GM23338 (cell line): ENCODE measurements around the gene OCA2. TPM values are rescaled to one million over a fixed set of nuclear protein-coding genes. Genes with fewer than 3 reads are reported as not detected.

ENCODE experiments used
- ATAC-seq: fragments of 200-7000 bp; cut with Tn5 transposase; 3 replicates; pipeline ENCODE4 v1.9.1; 2020
- DNase-seq: peaks from one replicate; pipeline ENCODE4 v3.0.0-alpha.2; 2015; ENCODE audit warnings: low spot score
- H2AFZ ChIP-seq: fragments of 200-600 bp; sonication (generic); 2 replicates; pipeline ENCODE4 v1.8.0; 2016; ENCODE audit warnings: antibody characterized with exemption, mild to moderate bottlenecking, moderate library complexity
- H3F3A ChIP-seq: fragments of 200-600 bp; sonication (generic); replicated peaks from 2 replicates; pipeline ENCODE4 v1.8.0; 2017; ENCODE audit warnings: antibody characterized with exemption, mixed run types, low read depth
- H3K27ac ChIP-seq: fragments of 200-600 bp; sonication (generic); 2 replicates; pipeline ENCODE4 v1.6.1; 2016; ENCODE audit warnings: low read depth
- H3K27me3 ChIP-seq: fragments of 200-600 bp; sonication (generic); 2 replicates; pipeline ENCODE4 v1.8.0; 2016; ENCODE audit warnings: mild to moderate bottlenecking, mixed run types, moderate library complexity; ENCODE audit not compliant: insufficient read depth
- H3K36me3 ChIP-seq: fragments of 200-600 bp; sonication (generic); 2 replicates; pipeline ENCODE4 v1.8.0; 2016; ENCODE audit warnings: mild to moderate bottlenecking; ENCODE audit not compliant: insufficient read depth
- H3K4me1 ChIP-seq: fragments of 200-600 bp; sonication (generic); 2 replicates; pipeline ENCODE4 v1.8.0; 2016; ENCODE audit warnings: mild to moderate bottlenecking, moderate library complexity; ENCODE audit not compliant: insufficient read depth
- H3K4me2 ChIP-seq: fragments of 200-600 bp; sonication (generic); 2 replicates; pipeline ENCODE4 v1.7.1; 2017; ENCODE audit warnings: mixed run types
- H3K4me3 ChIP-seq: fragments of 200-600 bp; sonication (generic); 2 replicates; pipeline ENCODE4 v1.6.1; 2016; ENCODE audit warnings: mixed run types
- H3K79me2 ChIP-seq: fragments of 200-600 bp; sonication (generic); replicated peaks from 2 replicates; pipeline ENCODE4 v1.8.0; 2017; ENCODE audit warnings: mild to moderate bottlenecking; ENCODE audit not compliant: insufficient read depth
- H3K9me2 ChIP-seq: fragments of 200-600 bp; sonication (generic); 2 replicates; pipeline ENCODE4 v1.8.0; 2017; ENCODE audit not compliant: insufficient read depth
- H4K20me1 ChIP-seq: fragments of 200-600 bp; sonication (generic); replicated peaks from 2 replicates; pipeline ENCODE4 v1.8.0; 2017; ENCODE audit warnings: mild to moderate bottlenecking; ENCODE audit not compliant: insufficient read depth
- H3K27ac Mint-ChIP-seq: 2 replicates; pipeline ENCODE4 v1.8.0; 2020; ENCODE audit warnings: inconsistent platforms, mild to moderate bottlenecking, moderate library complexity, mixed read lengths
- H3K27me3 Mint-ChIP-seq: 3 replicates; pipeline ENCODE4 v1.8.0; 2022; ENCODE audit warnings: low read depth, mild to moderate bottlenecking, moderate library complexity, mixed read lengths, inconsistent platforms; ENCODE audit not compliant: insufficient read depth, poor library complexity
- H3K36me3 Mint-ChIP-seq: 3 replicates; pipeline ENCODE4 v1.8.0; 2021; ENCODE audit warnings: low read depth, mild to moderate bottlenecking, inconsistent platforms, moderate library complexity, mixed read lengths
- H3K4me1 Mint-ChIP-seq: 3 replicates; pipeline ENCODE4 v1.8.0; 2020; ENCODE audit warnings: mild to moderate bottlenecking, inconsistent platforms, mixed read lengths
- H3K4me3 Mint-ChIP-seq: 3 replicates; pipeline ENCODE4 v1.8.0; 2021; ENCODE audit warnings: moderate library complexity, mild to moderate bottlenecking, inconsistent platforms, mixed read lengths
- H3K9me3 Mint-ChIP-seq: 3 replicates; pipeline ENCODE4 v1.8.0; 2020; ENCODE audit warnings: moderate library complexity, mild to moderate bottlenecking, inconsistent platforms, mixed read lengths
- CTCF ChIP-seq, 2 experiments: fragments of 200-600 bp in 1 of 2; sonication (generic) in 1 of 2; conservative IDR thresholded peaks; 2 replicates each; pipeline versions ENCODE4 v1.5.1 to v1.6.1; 2016 to 2017; ENCODE audit warnings: antibody characterized with exemption in 2 of 2, low read depth in 2 of 2, mild to moderate bottlenecking in 2 of 2, moderate library complexity in 1 of 2
- EZH2 ChIP-seq: fragments of 200-600 bp; sonication (generic); IDR thresholded peaks from one replicate; pipeline ENCODE4 v1.8.0; 2017; ENCODE audit warnings: antibody characterized with exemption, mild to moderate bottlenecking, low read depth; ENCODE audit not compliant: unreplicated experiment
- STAT1 ChIP-seq: IDR thresholded peaks from one replicate; pipeline ENCODE4 v1.6.1; 2016; ENCODE audit warnings: antibody characterized with exemption; ENCODE audit not compliant: unreplicated experiment
- ZNF114 ChIP-seq: fragments of 250-450 bp; sonication (Bioruptor Pico); IDR thresholded peaks from 2 replicates; pipeline ENCODE4 v1.5.0; 2020; ENCODE audit warnings: mild to moderate bottlenecking, moderate library complexity
- ZNF462 ChIP-seq: fragments of 250-450 bp; sonication (Bioruptor Pico); IDR thresholded peaks from 2 replicates; pipeline ENCODE4 v1.5.0; 2020; ENCODE audit warnings: mild to moderate bottlenecking, moderate library complexity
- polyA plus RNA-seq: library from polyadenylated mRNA; unstranded; fragments of >200 nt; fragmentation: Nextera tagmentation; extraction: Ambion mirVana; gene quantifications from 2 replicates; pipeline ENCODE4 v1.2.1, GENCODE V29; 2016
- total RNA-seq: library from RNA; depleted of rRNA; stranded (reverse); fragments of >200 nt; shearing (Covaris generic); gene quantifications from 2 replicates; pipeline ENCODE4 v1.2.3, GENCODE V29; 2014

OCA2 gene
- total and polyA plus RNA-seq, 2 experiments from 2014 or later = 0.40 to 0.69 TPM

- H3F3A ChIP-seq = no peaks in the 10 kb centered on the region
- H3K36me3 Mint-ChIP-seq = no peaks in the 10 kb centered on the region; the same call in 2 of the 3 replicates
- no peaks in the 10 kb centered on the region for H4K20me1 ChIP-seq
- ATAC-seq = no peak
- no peaks in the 10 kb centered on the region for H3K36me3 ChIP-seq
- H3K79me2 ChIP-seq = no peaks in the 10 kb centered on the region
- H3K4me3 ChIP-seq = no peak overlapping the region
- H3K4me1 Mint-ChIP-seq = peaks cover 3% of the 10 kb centered on the region; the same call in 1 of the 3 replicates
- no peak overlapping the region for H3K27ac Mint-ChIP-seq
- H2AFZ ChIP-seq = no peak overlapping the region
- DNase-seq = no peak
- no peaks in the 10 kb centered on the region for H3K27me3 ChIP-seq
- H3K9me2 ChIP-seq = peaks cover 2% of the 10 kb centered on the region; the same call in 1 of the 2 replicates
- H3K4me1 ChIP-seq = no peaks in the 10 kb centered on the region
- TF ChIP-seq CTCF (conservative IDR thresholded peaks at IDR 0.05; ENCODE audit: low read depth in 2 of 2) = no peak
- TF ChIP-seq ZNF462 = no peak
- no peak for TF ChIP-seq ZNF114
- H3K27ac ChIP-seq = no peak overlapping the region
- peaks cover 7% of the 10 kb centered on the region for H3K27me3 Mint-ChIP-seq
- no peak overlapping the region for H3K4me2 ChIP-seq
- H3K4me3 Mint-ChIP-seq = no peak overlapping the region
- no peaks in the 10 kb centered on the region for H3K9me3 Mint-ChIP-seq
Observed at GRCh38 chr15:27833178-27833577, 265.9 kb downstream of the OCA2 start.

- Mint-ChIP-seq H3K27me3 (peaks cover 3% of the 10 kb centered on the region), H3K27ac (no peak overlapping the region), H3K36me3 (no peaks in the 10 kb centered on the region; the same call in 2 of the 3 replicates), H3K4me3 (no peak overlapping the region), H3K4me1 (no peaks in the 10 kb centered on the region), H3K9me3 (no peaks in the 10 kb centered on the region)
- Histone ChIP-seq H3K4me1 (no peaks in the 10 kb centered on the region), H3K27ac (no peak overlapping the region), H3K9me2 (peaks cover under 1% of the 10 kb centered on the region; the same call in 1 of the 2 replicates), H2AFZ (0 out of 2 replicates have a peak overlapping the region, but pooled peaks have one; percentile 18), H3K4me3 (no peak overlapping the region), H3K36me3 (no peaks in the 10 kb centered on the region), H3K4me2 (no peak overlapping the region), H4K20me1 (no peaks in the 10 kb centered on the region), H3K27me3 (no peaks in the 10 kb centered on the region), H3F3A (no peaks in the 10 kb centered on the region), H3K79me2 (no peaks in the 10 kb centered on the region)
- ATAC-seq (no peak), DNase-seq (no peak)
- no peak for TF ChIP-seq EZH2
- TF ChIP-seq STAT1 = no peak
- no peak for TF ChIP-seq ZNF114
Observed at GRCh38 chr15:27832237-27832596, 266.9 kb downstream of the OCA2 start.
